ENCODE results near the gene CHAC1.

The CHAC1 gene

GRCh38 chr15:40955930-40956540 lies 2.8 kb downstream of the CHAC1 start:
- in situ Hi-C loops (cut with HindIII; ENCODE audit: low sequenced_read_pairs) = no loop called here

DNA sequence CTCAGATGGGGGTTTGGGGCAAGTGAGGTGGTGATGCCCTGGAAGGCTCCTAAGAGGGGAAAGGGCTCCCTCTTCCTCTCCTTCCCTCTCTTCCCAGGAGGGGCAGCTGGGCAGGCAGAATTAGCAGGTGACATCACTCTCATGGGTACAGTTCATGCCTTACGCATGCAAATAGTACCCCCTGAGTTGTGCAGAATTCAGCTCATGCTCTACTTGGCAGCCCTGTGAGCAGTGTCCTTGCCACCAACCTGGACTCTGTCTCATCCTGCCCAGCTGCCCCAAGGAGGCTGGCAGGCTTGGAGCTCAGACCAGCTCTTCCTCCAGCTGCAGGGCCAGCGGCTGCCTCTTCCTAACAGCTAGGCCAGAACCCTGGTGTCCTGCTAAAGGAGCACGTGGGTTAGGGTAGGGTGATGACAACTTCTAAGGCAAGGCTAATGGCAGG lies 3.3 kb downstream of the CHAC1 start:
- in situ Hi-C loops (cut with HindIII; ENCODE audit: low sequenced_read_pairs) = no loop called here

- in situ Hi-C loops (cut with HindIII; ENCODE audit: low sequenced_read_pairs) = no loop called here
Observed at GRCh38 chr15:40957041-40957555, 3.8 kb downstream of the CHAC1 start.

DNA sequence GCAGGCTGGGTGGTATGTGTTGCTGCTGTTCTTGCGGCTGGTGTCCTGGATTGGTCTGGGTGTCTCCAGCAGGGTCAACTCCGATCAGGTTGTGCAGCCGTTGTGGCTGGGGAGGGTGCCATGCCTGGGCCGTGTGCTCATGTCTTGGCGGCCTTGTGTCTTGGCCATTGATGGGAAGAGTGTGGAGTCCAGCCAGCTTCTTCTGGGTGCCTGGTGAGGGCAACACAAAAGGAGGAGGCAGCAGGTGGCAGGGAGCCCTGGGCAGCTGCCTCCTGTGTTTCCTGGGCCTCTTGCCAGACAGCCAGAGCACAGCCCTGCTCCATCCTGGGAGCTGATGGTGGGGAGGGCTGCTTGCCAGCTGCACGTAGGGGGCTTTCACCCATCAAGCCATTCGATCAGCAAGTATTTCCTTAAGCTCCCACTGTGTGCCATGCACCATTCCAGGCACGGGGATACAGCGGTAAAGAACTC lies 4.3 kb downstream of the CHAC1 start:
- in situ Hi-C loops (cut with HindIII; ENCODE audit: low sequenced_read_pairs) = no loop called here

DNA sequence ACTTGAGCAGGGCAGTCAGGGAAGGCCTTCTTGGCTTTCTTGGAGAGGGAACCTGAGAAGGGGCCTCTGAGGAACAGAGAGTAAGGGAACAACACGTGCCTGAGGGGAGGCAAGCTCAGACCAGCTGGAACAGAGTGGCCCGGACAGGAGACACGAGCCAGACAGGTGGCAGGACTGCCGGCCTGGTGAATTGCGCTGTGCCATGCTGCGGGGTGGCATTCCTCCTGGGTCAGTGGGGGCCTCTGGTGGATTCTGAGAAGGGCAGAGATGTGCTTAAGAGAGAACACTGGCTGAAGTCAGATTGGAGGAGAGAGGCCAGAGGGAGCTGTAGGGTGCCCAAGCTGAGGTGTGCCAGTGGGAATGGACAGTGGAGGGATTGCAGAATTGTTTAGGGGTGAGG lies 4.9 kb downstream of the CHAC1 start:
- in situ Hi-C loops (cut with HindIII; ENCODE audit: low sequenced_read_pairs) = no loop called here

- in situ Hi-C loops (cut with HindIII; ENCODE audit: low sequenced_read_pairs) = no loop called here
Observed at GRCh38 chr15:40958723-40959122, 5.5 kb downstream of the CHAC1 start.

- in situ Hi-C loops (cut with HindIII; ENCODE audit: low sequenced_read_pairs) = loop anchor here (5.0 kb wide), 2 partner anchors 52 to 63 kb away; no protein-coding TSS in a partner anchor
Observed at GRCh38 chr15:40959331-40960141, 6.3 kb downstream of the CHAC1 start.

GRCh38 chr15:40960151-40960885 lies 7.0 kb downstream of the CHAC1 start:
- in situ Hi-C loops (cut with HindIII; ENCODE audit: low sequenced_read_pairs) = loop anchor here (5.0 kb wide), 2 partner anchors 53 to 62 kb away; no protein-coding TSS in a partner anchor

DNA sequence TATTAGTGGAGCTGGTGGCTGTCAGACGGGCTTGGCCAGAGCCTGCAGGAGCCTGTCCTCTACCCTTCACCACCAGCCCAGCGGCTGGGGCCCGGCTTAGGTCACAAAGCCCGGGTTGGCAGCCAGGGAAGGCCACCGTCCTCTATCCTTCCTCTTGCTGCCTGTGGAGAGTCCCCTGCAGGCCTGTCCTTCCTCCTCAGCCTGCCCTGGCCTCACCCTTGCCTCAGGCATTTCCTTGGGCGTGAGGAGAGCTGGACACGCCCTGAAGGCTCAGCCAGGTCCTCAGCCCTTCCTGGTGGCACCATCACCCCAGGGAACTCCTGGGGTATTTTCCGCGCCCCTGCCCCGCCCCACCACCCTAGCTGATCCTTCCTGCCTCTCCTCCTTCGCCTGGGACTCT lies 7.7 kb downstream of the CHAC1 start:
- in situ Hi-C loops (cut with HindIII; ENCODE audit: low sequenced_read_pairs) = loop anchor here (5.0 kb wide), 2 partner anchors 54 to 61 kb away; no protein-coding TSS in a partner anchor

DNA sequence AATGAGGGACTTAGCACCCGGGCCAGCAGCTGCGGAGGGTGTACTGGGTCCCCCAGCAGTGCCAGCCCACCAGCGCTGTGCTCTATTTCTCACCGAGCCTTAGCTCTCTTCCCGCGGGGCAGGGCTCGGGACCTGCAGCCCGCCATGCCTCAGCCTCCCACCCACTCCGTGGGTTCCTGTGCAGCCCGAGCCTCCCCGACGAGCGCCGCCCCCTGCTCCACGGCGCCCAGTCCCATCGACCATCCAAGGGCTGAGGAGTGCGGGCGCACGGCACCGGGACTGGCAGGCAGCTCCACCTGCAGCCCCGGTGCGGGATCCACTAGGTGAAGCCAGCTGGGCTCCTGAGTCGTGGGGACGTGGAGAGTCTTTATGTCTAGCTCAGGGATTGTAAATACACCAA lies 8.5 kb downstream of the CHAC1 start:
- in situ Hi-C loops (cut with HindIII; ENCODE audit: low sequenced_read_pairs) = loop anchor here (5.0 kb wide), 2 partner anchors 54 to 61 kb away; no protein-coding TSS in a partner anchor

- in situ Hi-C loops (cut with HindIII; ENCODE audit: low sequenced_read_pairs) = loop anchor here (5.0 kb wide), 2 partner anchors 55 to 60 kb away; no protein-coding TSS in a partner anchor
Observed at GRCh38 chr15:40962317-40962716, 9.0 kb downstream of the CHAC1 start.

DNA sequence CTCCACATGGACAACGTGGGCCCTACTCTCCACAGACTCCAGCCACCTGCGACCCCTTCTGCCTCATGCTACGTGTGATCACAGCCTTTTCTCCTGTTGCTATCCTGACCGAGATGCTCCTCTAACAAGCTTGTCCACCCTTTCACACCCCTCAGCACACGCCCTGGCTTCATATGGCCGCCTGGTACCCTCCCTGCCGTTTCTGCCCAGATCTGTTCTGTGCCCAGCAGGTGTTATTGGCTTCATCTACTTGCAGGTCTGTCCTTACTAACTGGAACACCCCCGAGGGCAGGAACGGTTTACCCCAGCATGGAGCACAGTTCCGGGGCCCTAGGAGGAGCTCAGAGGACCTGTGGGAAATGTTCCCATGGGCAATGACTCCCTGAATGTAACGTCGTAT lies 9.9 kb downstream of the CHAC1 start:
- in situ Hi-C loops (cut with HindIII; ENCODE audit: low sequenced_read_pairs) = loop anchor here (5.0 kb wide), 2 partner anchors 56 to 59 kb away; no protein-coding TSS in a partner anchor

DNA sequence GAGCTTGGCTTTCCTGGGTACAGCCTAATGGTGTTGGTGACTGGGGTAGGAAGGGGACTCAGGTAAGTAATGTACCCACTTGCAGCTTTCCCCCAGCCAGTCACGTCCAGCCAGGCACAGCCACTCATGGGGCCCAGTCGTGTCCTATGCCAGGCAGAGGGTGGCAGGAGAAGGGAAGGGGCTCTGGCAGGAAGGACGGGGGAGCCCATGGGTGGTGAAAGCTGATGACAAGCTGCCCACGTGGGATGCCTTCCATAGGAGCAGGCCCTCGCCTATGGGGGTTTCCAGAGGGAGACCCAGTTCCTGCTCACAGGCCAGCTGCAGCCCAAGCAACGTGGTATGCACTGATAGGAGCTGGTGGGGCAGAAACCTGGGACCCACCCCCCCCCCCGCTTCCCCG lies 10.7 kb downstream of the CHAC1 start:
- in situ Hi-C loops (cut with HindIII; ENCODE audit: low sequenced_read_pairs) = loop anchor here (5.0 kb wide), 2 partner anchors 57 to 58 kb away; no protein-coding TSS in a partner anchor

DNA sequence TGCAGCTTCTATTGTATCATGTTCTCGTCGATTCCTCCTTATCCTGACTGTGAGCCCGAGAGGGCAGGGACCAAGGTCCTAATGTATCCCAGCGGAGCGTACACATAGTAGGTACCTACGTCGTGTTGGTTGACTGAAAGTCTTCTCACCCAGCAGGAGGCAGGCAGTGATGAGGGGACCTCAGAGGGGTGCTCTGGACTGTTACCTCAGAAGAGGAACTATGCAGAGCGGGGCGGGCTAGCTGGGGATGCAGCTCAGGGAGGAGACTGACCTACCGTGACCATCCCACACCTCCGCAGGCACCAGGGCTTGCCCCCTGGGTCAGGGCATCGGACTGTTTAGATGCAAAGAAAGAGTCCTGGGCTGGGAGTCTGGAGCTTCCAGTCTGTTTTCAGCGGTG lies 11.4 kb downstream of the CHAC1 start:
- in situ Hi-C loops (cut with HindIII; ENCODE audit: low sequenced_read_pairs) = loop anchor here (5.0 kb wide), 2 partner anchors 57 to 58 kb away; no protein-coding TSS in a partner anchor

GRCh38 chr15:40968290-40969085 lies 15.2 kb downstream of the CHAC1 start:
- in situ Hi-C loops (cut with HindIII; ENCODE audit: low sequenced_read_pairs) = no loop called here

- in situ Hi-C loops (cut with HindIII; ENCODE audit: low sequenced_read_pairs) = no loop called here
Observed at GRCh38 chr15:40969363-40969762, 16.1 kb downstream of the CHAC1 start.

DNA sequence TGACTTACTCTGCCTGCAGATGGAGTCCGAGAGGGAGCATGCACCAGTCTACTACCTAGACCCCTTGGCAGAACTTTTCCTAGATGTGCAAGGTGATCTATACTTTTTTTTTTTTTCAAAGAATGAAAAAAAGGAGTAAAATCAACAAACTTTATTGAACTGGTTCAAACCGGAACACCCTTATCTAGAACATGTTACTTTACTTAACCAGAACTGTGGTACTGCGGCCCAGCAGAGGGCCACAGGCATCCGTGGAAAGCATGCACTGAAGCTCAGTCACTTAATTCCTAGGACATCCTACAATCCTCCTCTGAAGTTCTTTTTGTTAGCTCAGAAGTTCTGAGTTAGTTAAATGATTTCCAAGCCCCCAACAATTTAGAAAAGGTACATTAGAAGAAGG lies 21.6 kb downstream of the CHAC1 start:
- in situ Hi-C loops (cut with HindIII; ENCODE audit: low sequenced_read_pairs) = loop anchor here (5.0 kb wide), 1 partner anchor 43 kb away; no protein-coding TSS in a partner anchor

DNA sequence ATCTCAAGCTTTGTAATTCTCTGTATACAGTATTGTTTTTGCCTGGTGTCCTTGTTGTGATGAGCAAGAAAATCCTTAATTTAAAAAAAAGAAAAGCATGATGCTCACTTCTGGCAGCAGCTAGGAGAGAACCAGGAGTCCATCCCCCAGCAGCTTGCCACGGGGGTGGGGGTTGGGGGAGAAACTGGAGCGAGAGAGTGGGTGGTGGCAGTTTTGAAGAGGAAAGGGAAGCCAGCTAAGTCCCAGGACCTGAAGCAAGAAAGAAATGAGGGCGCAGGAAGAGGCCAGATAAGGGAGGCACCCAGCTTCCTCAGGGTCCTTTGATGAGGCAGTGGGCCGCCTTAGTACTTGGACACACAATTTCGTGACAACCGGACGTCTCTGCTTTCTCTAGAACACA lies 23.5 kb downstream of the CHAC1 start:
- in situ Hi-C loops (cut with HindIII; ENCODE audit: low sequenced_read_pairs) = loop anchor here (5.0 kb wide), 1 partner anchor 45 kb away; no protein-coding TSS in a partner anchor

DNA sequence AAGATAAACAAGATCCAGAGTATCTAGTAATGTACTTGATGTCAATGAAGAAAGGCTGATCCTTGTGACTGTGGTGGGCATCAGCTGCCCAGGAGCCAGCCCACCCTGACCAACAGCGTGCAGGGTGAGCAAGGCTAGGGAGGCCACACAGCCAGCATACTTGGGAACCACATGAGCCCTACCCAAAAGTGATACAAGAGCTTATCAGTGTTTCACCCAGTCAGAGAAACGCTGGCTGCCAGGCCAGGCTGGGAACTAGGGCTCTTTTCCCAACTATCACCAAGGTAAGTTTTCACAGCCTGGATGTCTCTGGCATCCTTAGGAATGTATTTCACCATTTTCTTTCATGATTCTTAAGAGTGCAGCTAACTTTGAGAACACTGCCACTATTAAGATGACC lies 24.9 kb downstream of the CHAC1 start:
- in situ Hi-C loops (cut with HindIII; ENCODE audit: low sequenced_read_pairs) = loop anchor here (5.0 kb wide), 1 partner anchor 46 kb away; no protein-coding TSS in a partner anchor

DNA sequence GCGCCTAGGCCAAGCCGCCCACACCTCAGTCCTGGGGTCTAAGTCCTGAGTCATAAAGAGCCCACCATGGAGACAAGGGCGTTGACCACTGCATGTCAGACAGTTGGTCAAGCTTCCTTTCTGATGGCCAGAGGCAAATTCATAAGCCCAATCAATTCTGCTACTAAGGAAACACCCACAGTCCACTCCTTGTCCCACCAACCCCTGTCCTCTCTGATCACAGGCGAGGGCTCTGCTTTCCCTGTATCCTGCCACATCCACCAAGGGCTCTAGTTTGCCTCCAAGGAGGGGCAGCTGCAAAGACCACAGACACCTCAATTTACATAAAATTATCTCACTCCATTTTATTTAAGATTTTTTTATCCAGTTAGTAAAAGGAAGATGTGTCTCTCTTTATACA lies 25.3 kb downstream of the CHAC1 start:
- in situ Hi-C loops (cut with HindIII; ENCODE audit: low sequenced_read_pairs) = loop anchor here (5.0 kb wide), 1 partner anchor 46 kb away; no protein-coding TSS in a partner anchor
